HepG2 (cell line): ENCODE results near the gene ST6GALNAC2. TPM values are rescaled to one million over a fixed set of nuclear protein-coding genes. Genes with fewer than 3 reads are reported as not detected.
A peak's percentile ranks its signal among the peaks of the same experiment; 100 is the strongest.

Source experiments
- HOXA5 ChIP-seq: sonication (generic); formaldehyde crosslinking; IDR thresholded peaks from 2 replicates; pipeline ENCODE4 v1.4.0; 2020; ENCODE audit warnings: missing genetic modification reagents
- JARID2 ChIP-seq: sonication (generic); formaldehyde crosslinking; IDR thresholded peaks from 2 replicates; pipeline ENCODE4 v1.8.1; 2023; ENCODE audit warnings: missing genetic modification reagents, inconsistent platforms; ENCODE audit not compliant: insufficient replicate concordance
- MTA1 ChIP-seq: sonication (generic); formaldehyde crosslinking; IDR thresholded peaks from 2 replicates; pipeline ENCODE4 v1.4.0; 2020; ENCODE audit warnings: missing genetic modification reagents, mild to moderate bottlenecking, borderline replicate concordance
- TEAD3 ChIP-seq: optimal IDR thresholded peaks from 2 replicates; pipeline ENCODE3; 2016; ENCODE audit warnings: borderline replicate concordance
- TSC22D2 ChIP-seq: sonication (generic); formaldehyde crosslinking; IDR thresholded peaks from 2 replicates; pipeline ENCODE4 v1.5.1; 2020; ENCODE audit warnings: missing genetic modification reagents, mild to moderate bottlenecking, borderline replicate concordance
- ZNF383 ChIP-seq: sonication (generic); formaldehyde crosslinking; IDR thresholded peaks from 2 replicates; pipeline ENCODE4 v1.4.0; 2020; ENCODE audit warnings: missing genetic modification reagents, mild to moderate bottlenecking, borderline replicate concordance
- ZNF549 ChIP-seq: sonication (generic); formaldehyde crosslinking; IDR thresholded peaks from 2 replicates; pipeline ENCODE4 v1.5.0; 2020; ENCODE audit warnings: missing genetic modification reagents
- ZNF724P ChIP-seq: sonication (generic); formaldehyde crosslinking; IDR thresholded peaks from 2 replicates; pipeline ENCODE4 v1.8.0; 2022; ENCODE audit warnings: missing genetic modification reagents, borderline replicate concordance
- ZNF747 ChIP-seq: sonication (generic); formaldehyde crosslinking; IDR thresholded peaks from 2 replicates; pipeline ENCODE4 v1.8.1; 2023; ENCODE audit warnings: missing genetic modification reagents, mild to moderate bottlenecking, borderline replicate concordance
- ZSCAN9 ChIP-seq: IDR thresholded peaks from 2 replicates; pipeline ENCODE4 v1.6.1; 2016; ENCODE audit warnings: borderline replicate concordance
- polyA plus RNA-seq, 8 experiments: library from polyadenylated mRNA; depleted of rRNA in 3 of 8; stranded (reverse) in 7 of 8; unstranded in 1 of 8; fragments of >200 nt; fragmentation: Illumina TruSeq in 4 of 8; extraction: Trizol in 4 of 8; gene quantifications; 2 replicates each; pipeline versions ENCODE4 v1.2.1 to v1.2.3, GENCODE V29; 2011 to 2016; ENCODE audit warnings: low read depth in 4 of 8, missing spikeins in 1 of 8, mixed read lengths in 1 of 8; ENCODE audit not compliant: insufficient read depth in 1 of 8
- total RNA-seq, 5 experiments: library from RNA; depleted of rRNA; stranded (reverse); fragments of >200 nt; fragmentation: Illumina TruSeq; extraction: Trizol; gene quantifications; 2 replicates each; pipeline ENCODE4 v1.2.3, GENCODE V29; 2016; ENCODE audit warnings: low read depth in 1 of 5
- TF ChIP-seq, protein P1 (sequence below): sonication (generic); formaldehyde crosslinking; IDR thresholded peaks from one replicate; pipeline ENCODE4 v1.5.1; 2020; ENCODE audit warnings: mild to moderate bottlenecking, missing genetic modification reagents; ENCODE audit errors: not compliant biosample characterization
- TF ChIP-seq, protein P2 (sequence below): sonication (generic); formaldehyde crosslinking; IDR thresholded peaks from 2 replicates; pipeline ENCODE4 v1.4.0; 2020; ENCODE audit warnings: missing genetic modification reagents
- TF ChIP-seq, protein P3 (sequence below), 2 experiments: sonication (generic) in 1 of 2; formaldehyde crosslinking in 1 of 2; IDR thresholded peaks; 2 replicates each; pipeline versions ENCODE4 v1.4.0 to v1.6.1; 2018 to 2020; ENCODE audit warnings: missing genetic modification reagents in 2 of 2, borderline replicate concordance in 1 of 2, low read depth in 1 of 2, mild to moderate bottlenecking in 1 of 2, missing biosample characterization in 1 of 2
- TF ChIP-seq, protein P4 (sequence below): IDR thresholded peaks from 2 replicates; pipeline ENCODE4 v1.6.1; 2016
- TF ChIP-seq, protein P5 (sequence below): sonication (generic); formaldehyde crosslinking; IDR thresholded peaks from 2 replicates; pipeline ENCODE4 v1.4.0; 2020; ENCODE audit warnings: missing genetic modification reagents, low read depth, mild to moderate bottlenecking, borderline replicate concordance

ST6GALNAC2 gene
- total and polyA plus RNA-seq, 2 of the 13 experiments (the other 11 are each of a cell fraction or from before 2014, with no cell fraction given): 0.12 to 0.49 TPM

DNA sequence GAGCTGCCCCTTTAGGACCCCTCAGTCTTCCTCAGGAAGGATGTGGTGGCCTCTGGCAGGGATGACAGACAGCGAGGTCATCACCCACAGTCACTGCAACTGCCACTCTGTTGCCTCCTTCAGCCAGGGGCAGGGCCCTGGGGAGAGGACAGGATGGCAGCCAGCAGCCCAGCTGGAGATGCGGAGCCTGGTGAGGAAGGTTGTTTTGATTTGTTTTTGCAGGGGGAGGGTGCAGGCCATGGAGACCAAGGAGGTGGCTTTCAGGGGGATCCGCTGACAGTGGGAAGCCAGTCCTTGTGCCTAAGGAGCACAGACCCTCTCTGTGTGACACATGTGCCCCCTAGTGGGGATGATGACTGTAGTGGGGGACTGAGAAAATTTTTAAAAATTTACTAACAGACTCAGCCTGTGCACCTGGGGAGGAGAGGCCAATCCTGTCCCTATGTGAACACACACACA is 38.4 kb downstream of the ST6GALNAC2 start (continued):
- TF ChIP-seq, protein P1, sequence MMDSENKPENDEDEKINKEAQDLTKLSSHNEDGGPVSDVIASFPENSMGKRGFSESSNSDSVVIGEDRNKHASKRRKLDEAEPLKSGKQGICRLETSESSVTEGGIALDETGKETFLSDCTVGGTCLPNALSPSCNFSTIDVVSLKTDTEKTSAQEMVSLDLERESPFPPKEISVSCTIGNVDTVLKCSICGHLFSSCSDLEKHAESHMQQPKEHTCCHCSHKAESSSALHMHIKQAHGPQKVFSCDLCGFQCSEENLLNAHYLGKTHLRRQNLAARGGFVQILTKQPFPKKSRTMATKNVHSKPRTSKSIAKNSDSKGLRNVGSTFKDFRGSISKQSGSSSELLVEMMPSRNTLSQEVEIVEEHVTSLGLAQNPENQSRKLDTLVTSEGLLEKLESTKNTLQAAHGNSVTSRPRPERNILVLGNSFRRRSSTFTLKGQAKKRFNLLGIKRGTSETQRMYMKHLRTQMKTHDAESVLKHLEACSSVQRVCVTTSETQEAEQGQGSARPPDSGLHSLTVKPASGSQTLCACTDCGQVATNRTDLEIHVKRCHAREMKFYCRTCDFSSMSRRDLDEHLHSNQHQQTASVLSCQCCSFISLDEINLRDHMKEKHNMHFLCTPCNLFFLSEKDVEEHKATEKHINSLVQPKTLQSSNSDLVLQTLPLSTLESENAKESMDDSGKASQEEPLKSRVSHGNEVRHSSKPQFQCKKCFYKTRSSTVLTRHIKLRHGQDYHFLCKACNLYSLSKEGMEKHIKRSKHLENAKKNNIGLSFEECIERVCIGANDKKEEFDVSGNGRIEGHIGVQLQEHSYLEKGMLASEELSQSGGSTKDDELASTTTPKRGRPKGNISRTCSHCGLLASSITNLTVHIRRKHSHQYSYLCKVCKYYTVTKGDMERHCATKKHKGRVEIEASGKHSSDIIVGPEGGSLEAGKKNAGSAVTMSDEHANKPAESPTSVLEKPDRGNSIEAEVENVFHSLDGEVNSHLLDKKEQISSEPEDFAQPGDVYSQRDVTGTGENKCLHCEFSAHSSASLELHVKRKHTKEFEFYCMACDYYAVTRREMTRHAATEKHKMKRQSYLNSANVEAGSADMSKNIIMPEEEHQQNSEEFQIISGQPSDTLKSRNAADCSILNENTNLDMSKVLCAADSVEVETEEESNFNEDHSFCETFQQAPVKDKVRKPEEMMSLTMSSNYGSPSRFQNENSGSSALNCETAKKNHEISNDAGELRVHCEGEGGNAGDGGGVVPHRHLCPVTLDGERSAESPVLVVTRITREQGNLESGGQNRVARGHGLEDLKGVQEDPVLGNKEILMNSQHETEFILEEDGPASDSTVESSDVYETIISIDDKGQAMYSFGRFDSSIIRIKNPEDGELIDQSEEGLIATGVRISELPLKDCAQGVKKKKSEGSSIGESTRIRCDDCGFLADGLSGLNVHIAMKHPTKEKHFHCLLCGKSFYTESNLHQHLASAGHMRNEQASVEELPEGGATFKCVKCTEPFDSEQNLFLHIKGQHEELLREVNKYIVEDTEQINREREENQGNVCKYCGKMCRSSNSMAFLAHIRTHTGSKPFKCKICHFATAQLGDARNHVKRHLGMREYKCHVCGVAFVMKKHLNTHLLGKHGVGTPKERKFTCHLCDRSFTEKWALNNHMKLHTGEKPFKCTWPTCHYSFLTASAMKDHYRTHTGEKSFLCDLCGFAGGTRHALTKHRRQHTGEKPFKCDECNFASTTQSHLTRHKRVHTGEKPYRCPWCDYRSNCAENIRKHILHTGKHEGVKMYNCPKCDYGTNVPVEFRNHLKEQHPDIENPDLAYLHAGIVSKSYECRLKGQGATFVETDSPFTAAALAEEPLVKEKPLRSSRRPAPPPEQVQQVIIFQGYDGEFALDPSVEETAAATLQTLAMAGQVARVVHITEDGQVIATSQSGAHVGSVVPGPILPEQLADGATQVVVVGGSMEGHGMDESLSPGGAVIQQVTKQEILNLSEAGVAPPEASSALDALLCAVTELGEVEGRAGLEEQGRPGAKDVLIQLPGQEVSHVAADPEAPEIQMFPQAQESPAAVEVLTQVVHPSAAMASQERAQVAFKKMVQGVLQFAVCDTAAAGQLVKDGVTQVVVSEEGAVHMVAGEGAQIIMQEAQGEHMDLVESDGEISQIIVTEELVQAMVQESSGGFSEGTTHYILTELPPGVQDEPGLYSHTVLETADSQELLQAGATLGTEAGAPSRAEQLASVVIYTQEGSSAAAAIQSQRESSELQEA (CRISPR knock-in tag): peak; percentile 69
- TF ChIP-seq, protein P2, sequence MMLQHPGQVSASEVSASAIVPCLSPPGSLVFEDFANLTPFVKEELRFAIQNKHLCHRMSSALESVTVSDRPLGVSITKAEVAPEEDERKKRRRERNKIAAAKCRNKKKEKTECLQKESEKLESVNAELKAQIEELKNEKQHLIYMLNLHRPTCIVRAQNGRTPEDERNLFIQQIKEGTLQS (CRISPR knock-in tag): no peak
- peak; percentile 48; the same call in 1 of the 2 replicates for TF ChIP-seq ZNF724P (CRISPR knock-in tag)
- no peak; the same call in 1 of the 2 replicates for TF ChIP-seq HOXA5 (CRISPR knock-in tag)
- no peak for TF ChIP-seq ZNF549 (CRISPR knock-in tag)
- peak; percentile 73; the same call in 1 of the 2 replicates for TF ChIP-seq MTA1 (CRISPR knock-in tag)
- TF ChIP-seq, protein P3, sequence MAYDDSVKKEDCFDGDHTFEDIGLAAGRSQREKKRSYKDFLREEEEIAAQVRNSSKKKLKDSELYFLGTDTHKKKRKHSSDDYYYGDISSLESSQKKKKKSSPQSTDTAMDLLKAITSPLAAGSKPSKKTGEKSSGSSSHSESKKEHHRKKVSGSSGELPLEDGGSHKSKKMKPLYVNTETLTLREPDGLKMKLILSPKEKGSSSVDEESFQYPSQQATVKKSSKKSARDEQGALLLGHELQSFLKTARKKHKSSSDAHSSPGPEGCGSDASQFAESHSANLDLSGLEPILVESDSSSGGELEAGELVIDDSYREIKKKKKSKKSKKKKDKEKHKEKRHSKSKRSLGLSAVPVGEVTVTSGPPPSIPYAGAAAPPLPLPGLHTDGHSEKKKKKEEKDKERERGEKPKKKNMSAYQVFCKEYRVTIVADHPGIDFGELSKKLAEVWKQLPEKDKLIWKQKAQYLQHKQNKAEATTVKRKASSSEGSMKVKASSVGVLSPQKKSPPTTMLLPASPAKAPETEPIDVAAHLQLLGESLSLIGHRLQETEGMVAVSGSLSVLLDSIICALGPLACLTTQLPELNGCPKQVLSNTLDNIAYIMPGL (CRISPR knock-in tag; IDR thresholded peaks at IDR 0.05; ENCODE audit: borderline replicate concordance in 1 of 2, low read depth in 1 of 2): peak; percentile 78 to 88
- 0 out of 2 replicates have a peak, but pooled peaks have one; percentile 46 for TF ChIP-seq TSC22D2
- TF ChIP-seq, protein P4, sequence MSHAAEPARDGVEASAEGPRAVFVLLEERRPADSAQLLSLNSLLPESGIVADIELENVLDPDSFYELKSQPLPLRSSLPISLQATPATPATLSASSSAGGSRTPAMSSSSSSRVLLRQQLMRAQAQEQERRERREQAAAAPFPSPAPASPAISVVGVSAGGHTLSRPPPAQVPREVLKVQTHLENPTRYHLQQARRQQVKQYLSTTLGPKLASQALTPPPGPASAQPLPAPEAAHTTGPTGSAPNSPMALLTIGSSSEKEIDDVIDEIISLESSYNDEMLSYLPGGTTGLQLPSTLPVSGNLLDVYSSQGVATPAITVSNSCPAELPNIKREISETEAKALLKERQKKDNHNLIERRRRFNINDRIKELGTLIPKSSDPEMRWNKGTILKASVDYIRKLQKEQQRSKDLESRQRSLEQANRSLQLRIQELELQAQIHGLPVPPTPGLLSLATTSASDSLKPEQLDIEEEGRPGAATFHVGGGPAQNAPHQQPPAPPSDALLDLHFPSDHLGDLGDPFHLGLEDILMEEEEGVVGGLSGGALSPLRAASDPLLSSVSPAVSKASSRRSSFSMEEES (CRISPR knock-in tag): 0 out of 2 replicates have a peak, but pooled peaks have one; percentile 32
- TF ChIP-seq ZSCAN9: 0 out of 2 replicates have a peak, but pooled peaks have one; percentile 29
- TF ChIP-seq, protein P5, sequence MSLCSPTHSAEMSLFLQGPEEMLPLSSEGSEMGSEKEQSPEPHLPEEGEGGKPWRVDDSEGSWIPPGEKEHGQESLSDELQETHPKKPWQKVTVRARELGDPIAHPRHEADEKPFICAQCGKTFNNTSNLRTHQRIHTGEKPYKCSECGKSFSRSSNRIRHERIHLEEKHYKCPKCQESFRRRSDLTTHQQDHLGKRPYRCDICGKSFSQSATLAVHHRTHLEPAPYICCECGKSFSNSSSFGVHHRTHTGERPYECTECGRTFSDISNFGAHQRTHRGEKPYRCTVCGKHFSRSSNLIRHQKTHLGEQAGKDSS: peak; percentile 81
- TF ChIP-seq TEAD3 (CRISPR knock-in tag): peak; percentile 41
- TF ChIP-seq JARID2 (CRISPR knock-in tag): peak; percentile 43
- TF ChIP-seq ZNF747: peak; percentile 18; the same call in 1 of the 2 replicates
- peak; percentile 38; the same call in 1 of the 2 replicates for TF ChIP-seq ZNF383 (CRISPR knock-in tag)
